GM18520 (cell line): ENCODE results near the gene MINDY4.

ENCODE experiments used
- ATAC-seq: cut with Tn5 transposase; IDR thresholded peaks from one replicate; pipeline ENCODE4 v1.9.1; 2021; ENCODE audit not compliant: unreplicated experiment

MINDY4 gene

DNA sequence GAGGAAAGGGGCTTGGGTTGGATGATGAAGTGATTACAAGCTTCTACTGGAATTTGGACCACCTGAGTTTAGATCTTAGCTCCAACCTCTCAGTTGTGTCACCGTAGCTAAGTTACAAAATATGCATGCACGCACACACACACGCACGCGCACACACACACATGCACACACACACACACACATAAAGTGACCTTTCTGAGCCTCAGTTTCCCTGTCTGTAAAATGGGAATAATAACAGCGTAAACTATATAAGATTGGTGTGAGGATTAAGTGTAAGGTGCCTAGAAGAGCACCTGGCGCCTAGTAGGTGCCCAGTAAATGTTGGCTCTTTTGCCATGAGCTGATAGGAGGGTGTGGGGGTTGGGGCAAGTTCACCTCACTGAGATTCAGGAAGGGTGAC lies 127.8 kb downstream of the MINDY4 start:
- no peak for ATAC-seq

DNA sequence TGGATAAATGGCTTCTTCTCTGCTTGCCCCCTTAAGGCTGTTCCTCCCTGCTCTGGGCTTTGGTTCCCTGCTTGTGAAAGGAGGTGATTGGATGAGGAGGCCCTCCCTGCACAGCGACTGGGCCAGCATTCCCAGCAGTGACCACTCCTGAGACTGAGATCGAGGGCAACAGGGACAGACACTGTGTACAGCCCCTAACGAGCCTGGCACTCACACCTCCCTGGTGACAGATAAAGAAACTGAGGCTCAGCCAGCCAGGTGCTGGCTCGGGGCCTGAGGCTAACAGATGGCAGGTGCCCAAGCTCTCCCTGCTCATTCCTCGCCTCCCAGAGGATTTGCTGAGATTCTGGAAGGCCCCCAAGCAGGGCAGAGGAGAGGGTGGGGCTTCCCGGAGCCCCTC lies 128.4 kb downstream of the MINDY4 start:
- ATAC-seq: no peak

DNA sequence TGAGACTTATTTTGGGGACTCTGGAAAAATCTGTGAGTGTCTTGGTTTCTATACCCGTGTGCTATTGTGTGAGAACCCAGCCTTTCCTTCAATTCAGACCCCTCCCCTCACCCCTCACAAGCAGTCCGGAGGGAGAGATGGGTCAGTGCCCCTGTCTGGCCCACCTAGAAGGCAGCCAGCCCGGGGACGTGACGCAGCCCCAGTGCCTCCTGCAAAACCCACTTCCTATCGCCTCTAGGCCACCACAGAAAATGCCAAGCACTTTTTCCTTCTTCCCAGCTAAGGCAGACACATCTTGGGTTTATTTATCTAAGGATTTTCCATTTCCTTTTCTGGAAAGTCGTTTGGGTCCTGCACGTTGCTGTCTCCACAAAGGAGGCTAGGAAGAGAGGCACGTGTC lies 128.8 kb downstream of the MINDY4 start:
- no peak for ATAC-seq

DNA sequence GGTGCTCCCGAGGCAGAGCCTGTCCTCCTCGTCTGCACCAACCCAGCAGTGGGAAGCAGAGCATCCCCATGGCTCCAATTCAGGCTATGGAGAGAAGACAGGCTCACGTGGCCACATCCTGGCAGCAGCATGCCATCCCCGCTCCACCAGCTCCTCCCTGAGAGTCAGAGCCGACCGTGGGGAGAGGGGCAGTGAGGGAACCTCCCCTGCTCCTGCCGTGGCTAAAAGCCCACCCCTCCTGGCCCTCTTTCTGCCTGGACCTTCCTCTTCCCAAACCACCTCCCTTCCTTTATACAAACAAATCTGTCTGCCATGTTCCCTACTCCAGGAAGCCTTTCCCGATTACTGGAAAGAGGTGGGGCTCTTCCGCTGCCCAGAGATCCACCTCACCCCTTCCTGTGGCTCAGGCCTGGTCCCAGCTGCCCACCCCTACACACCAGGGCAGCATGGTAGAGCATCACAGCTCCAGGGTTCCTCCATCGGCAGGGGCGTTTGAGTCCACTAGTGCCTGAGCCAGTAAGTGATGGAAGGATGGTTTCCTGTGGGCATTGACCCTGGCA lies 129.7 kb downstream of the MINDY4 start:
- no peak for ATAC-seq

DNA sequence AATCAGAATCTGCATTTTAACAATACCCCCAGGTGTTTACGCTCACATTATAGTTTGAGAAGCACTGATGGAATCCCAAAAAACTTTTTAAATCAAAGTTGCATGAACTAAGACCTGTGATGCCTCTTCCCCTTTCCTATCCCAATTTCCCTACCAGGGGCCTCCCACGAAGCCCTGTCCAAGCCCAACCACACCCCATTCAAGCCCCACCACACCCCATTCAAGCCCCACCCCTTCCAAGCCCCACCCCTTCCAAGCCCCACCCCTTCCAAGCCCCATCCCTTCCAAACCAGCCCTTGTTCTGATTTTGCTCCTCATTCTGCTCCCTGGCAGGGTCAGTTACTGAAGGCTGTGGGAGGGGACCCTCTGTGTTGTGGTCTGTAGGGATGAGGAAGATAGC lies 130.6 kb downstream of the MINDY4 start:
- no peak for ATAC-seq

DNA sequence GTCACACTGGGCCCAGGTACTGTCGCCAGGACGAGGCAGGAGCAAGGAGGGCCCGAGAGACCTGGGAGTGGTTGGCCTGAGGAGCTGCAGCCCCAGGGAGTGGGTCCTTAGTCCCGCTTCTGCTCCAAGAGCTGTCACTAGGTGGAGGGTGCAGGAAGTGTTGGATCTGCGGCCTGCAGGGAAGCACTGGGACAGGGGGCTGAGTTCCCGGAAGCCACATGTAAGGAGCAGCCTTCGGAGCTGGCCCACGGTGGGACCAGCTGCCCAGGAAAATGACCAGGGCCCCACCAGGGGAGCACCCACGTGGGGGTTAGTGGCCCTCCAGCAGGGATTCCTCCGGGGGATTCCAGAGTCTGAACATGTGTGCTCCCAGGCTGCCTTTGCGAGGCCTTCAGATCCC lies 131.2 kb downstream of the MINDY4 start:
- ATAC-seq: no peak

DNA sequence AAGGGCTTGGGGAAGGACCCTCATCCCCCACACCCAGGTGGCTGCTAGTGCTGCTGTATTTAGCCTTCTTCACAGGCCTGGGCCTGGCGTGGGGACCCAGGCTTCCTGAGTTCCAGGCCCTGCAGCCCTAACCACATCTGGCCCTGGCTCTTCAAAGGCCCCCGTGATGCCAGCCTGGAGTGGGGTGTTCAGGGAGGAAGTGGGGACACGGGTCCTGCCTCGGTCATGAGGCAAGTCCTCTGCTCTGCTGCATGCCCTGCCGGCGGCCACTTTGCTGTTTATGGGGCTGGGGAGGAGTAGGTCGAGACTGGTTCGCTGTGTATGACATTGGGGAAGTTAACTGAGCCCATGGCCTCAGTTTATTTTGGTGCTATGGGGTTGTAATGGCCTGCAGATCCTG lies 131.9 kb downstream of the MINDY4 start:
- no peak for ATAC-seq

DNA sequence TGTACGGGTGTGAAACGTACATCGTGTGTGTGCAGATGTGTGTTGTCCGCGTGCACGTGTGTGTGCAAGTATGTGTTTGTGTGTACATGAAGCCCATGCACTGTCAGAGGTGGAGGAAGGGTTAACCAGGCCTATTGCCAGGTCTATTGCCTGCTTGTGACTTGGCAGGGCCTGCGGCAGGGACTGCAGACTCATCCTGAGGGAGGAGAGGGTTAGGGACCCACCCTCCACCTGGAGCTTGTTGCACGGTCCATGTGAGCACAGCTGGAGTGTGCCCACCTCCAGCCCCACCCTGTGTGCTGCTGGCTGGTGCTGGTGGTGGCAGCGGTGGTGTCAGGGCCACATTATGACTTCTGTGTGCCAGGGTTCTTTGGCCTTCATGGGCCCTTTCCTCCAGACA lies 133.3 kb downstream of the MINDY4 start:
- ATAC-seq: no peak

DNA sequence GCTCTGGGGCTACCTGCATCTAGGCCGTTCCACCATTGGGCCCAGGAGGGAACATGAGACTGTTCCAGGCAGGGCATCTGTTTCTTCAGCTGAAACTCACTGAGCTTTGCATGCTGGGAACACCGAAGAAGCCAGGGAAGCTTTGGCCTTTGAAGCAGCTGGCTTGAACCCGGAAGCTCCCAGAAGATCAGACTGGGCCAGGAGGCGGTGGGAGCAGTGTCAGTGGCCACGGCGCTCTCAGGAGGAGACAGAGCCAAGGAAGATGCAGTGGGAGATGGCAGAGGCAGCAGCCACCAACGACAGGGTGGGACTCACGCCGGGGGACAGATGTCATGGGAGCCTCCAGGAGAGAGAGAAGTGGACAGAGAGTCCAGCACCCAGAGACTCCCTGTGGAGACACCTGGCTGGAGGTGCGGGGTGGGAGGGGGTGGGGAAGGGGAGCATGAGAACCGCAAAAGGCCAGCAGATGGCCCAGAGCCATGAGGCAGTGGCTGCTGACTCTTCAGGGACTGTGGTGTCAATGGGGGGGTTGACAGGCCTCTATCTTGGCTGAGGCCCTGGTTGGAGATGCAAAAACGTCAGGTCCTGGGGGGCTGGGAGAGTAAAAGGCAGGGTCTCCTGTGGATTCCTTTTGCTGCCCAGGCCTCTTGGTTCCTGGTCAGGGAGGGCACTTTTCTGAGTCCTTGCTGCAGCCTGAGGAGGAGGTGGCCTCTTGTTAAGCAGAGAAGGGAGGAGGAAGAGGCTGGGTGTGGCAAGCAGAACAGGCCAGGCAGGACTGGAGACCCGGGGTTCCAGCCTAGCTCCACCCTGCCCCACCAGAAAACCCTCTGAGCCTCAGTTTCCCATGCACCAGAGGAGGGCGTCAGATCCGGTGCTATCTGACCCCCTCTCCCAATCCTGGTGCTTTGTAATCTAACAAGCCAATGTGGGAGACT lies 134.1 kb downstream of the MINDY4 start:
- ATAC-seq: no peak

DNA sequence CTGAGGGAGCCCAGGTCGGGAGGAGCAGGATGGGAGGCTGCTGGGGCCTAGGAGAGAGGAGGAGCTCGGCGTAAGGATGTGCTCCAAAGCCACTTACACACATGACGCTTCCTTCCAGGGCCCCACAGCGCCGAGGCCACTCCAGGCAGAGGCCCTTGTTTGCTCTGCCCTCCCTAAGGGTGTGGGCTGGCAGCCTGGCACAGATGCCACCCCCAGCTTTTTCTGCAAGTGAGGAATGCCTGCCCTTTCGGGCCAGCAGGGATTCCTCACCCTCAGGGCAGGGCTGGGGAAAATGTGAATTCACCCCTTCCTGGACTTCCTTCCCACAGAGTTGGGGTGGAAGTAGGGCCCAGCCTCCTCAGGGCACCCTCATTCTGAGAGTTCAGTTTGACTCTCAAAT lies 134.8 kb downstream of the MINDY4 start:
- no peak for ATAC-seq

DNA sequence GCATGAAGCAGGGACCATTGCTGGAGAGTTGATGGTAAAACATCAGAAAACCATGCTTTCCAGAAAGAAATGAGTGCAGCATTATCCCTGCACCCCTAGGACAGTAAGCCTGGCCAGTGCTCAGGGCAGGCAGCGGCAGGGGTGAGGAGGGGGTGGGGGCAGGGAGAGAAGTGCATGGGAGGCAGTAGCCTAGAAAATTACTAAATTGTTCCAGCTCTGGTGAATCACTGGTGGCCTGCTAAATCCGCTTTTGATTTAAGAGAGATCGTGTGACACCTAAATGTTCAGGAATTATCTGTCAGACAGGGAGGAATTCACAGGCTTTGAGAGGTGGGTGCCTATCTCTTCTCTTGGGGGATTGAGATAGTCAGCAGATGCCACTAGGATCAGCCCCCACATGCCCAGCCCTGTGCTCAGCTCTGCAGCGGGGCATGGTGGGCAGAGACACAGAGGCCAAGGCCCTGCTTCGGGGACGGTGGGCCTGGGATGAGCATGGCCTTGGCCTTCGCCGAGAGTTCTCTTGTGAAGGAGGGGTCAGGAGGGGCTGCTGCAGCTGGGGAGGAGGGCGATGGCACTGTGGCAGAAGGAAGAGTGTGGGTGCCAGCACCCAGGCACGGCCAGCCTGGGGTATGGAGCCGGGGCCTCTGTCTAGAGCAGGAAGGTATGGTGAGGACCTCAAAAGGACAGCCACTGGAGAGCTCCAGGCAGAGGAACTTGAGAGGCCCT lies 135.5 kb downstream of the MINDY4 start:
- no peak for ATAC-seq

DNA sequence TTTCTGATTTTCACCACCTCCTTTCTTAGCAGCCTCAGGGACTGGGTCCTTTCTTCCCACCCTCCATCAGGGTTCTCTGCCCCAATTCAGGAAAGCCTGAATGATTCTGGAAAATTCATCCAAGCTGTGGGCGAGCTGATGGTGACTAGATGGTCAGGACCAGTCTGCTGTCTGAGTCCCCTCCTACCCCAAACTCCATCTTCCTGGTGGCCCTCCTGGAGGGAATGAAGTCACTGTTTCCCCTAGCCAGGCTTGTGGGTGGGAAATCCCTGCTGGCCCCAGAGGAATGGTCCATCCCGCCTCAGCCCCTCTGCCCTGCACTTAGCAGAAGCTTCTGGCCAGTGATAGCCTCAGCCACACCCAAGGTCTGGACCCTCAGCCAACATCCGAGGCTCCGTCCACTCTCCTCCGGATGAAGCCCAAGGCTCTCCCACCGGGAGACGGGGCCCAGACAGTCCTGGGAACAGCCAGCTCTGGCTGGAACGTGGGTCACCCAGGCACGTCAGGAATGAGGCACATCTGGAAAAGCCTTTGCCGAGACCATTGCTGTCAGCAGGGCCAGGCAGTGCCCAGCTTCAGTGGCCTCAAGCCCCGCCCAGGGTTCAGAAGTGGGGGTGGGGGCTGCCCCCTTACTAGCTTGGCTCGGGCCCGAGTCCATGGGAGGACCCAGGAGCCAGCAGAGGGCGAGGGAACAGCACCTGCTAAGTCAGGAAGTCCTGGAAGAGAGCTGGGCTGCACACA lies 136.5 kb downstream of the MINDY4 start:
- ATAC-seq: no peak

DNA sequence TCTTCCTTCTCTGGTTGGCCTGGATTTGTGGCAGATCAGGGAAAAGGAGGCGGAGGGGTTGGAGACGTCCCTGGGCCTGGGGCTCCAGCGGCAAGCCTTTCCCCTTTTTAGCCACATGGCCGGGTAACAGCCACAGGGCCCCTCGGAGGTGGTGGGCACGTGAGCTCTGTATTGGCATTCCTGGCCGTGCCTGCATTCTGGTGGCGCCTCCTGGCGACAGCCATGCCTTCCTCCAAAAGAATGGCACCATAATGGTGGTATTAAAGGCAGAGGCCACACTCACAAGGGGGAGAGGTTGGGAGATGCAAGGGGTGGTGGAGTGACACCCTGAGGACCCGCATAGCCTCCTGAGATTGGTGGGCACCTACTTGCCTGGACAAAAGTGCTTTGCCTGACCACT lies 137.5 kb downstream of the MINDY4 start:
- no peak for ATAC-seq

DNA sequence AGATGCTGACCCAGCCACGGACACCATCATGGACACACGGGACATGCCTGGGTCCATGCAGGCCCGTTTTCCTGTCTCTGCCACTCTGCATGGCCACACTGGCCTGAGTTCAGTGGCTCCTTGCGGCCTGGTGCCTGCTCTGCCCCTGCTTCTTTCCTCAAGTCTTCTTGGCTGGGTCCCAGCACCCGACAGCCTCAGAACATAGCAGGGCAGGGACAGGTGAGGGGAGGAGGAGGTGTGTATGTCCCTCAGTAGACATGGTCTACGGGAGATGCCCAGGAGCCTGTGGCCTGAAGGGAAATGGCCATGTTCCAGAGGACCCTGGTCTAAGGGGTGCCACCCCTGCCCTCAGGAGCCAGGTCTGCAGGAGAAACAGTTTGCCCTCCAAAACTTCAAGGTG lies 138.2 kb downstream of the MINDY4 start:
- no peak for ATAC-seq

DNA sequence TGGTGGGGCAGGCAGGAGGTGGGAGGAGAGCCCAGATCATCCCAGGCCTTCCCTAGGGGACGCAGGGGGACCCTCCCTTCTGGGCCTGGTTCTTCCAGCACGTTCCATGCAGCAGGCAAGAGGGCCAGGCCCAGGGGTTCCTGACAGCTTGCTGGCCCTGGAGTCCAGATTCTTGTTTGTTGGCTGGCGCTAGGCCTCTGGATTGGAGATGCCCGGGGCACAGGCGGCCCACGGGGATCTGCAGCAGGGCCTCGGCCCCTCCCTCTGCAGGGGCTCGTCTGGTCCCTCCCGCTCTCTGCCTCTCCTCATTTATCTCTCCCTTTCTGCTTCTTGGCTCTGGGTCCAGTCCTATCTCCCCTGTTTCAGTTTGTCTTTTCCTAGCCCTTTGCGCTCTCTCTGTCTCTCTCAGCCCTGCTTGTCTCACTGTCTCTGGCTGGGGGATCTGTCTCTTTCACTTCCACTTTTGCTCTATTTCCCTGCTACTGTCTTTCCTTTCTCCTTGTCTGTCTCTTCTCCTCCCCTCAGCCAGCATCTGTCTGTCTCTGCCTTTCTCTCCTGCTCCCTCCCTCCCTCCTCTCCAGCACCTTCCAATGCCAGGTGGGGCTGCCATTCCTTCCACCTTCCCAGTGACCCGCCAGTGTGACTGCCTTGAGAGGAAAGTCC lies 139.3 kb downstream of the MINDY4 start:
- ATAC-seq: no peak

DNA sequence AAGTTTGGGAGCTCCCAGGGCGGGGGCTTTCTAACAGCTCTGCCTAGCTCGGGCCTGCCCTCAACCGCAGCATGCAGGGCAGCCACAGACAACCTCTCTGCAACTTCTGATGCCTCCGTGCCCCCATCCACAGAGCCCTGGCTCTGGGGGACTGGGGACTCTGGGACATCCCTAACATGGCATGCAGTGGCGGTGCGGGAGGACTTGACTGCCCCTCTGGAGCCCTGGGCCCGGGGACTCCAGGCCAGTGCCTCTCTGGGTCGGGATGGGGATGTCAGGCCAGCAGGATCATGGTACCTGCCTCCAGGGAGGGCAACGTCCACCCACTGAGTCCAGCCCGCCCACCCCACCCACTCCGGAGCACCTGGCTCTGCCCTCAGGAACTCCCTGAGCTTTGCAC lies 139.9 kb downstream of the MINDY4 start:
- no peak for ATAC-seq

DNA sequence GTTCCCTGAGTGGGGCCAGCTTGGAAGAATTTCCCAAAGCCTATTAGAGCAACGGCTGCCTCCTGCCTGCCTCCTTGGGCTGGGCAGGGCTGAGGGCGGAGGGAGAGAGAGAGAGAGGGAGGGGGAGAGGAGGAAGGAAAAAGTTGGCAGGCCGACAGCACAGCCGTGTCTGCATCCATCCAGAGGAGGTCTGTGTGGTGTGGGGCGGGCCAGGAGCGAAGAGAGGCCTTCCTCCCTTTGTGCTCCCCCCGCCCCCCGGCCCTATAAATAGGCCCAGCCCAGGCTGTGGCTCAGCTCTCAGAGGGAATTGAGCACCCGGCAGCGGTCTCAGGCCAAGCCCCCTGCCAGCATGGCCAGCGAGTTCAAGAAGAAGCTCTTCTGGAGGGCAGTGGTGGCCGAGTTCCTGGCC lies 140.3 kb downstream of the MINDY4 start, which contains the start of gene AQP1:
Gene AQP1, plus strand, starts transcription at position 293 of the 409 bp plus-strand sequence. Its CDS starts 57 bp downstream, at position 350.
- ATAC-seq: no peak

DNA sequence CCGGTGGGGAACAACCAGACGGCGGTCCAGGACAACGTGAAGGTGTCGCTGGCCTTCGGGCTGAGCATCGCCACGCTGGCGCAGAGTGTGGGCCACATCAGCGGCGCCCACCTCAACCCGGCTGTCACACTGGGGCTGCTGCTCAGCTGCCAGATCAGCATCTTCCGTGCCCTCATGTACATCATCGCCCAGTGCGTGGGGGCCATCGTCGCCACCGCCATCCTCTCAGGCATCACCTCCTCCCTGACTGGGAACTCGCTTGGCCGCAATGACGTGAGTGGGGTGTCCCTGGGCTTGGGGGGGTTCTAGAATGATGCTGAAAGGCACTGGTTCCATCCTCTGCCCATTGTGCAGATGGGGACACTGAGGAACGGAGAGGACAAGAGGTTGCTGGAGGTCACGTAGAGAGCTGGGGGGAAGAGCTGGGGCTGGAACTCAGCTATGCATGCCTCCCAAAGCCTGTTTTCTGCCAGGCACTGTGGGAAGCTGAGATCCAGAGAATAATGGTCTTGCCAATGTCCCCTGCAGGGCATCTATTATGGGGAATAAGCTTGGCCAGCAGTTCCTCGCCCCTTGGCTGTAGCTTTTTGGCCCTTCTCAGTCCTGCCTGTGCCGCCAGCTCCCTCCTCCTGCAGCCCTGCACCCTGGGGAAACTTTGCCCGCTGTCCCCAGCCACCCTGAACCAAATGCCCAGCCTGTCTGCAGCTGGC lies 141.0 kb downstream of the MINDY4 start:
- ATAC-seq: no peak

DNA sequence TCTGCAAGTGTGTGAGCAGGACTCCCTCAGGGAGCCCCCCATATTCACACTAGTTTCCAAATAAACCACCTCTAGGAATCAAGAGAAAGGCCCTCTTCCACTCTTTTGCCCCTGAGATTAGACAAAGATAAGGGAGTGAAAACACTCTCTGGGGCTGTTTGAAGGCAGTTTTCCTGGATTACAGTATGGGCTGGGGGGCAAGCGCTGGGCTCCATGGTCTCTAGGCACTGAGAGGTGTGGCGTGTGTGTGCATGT lies 141.4 kb downstream of the MINDY4 start:
- no peak for ATAC-seq
